GM18519 (cell line): ENCODE data around the gene GLT8D2.
"Not testable (repeated sequence)": the region's sequence is repeated elsewhere in the genome, so short reads cannot be mapped to it uniquely, and the experiment has no call there.

ENCODE experiments used
- ATAC-seq: cut with Tn5 transposase; IDR thresholded peaks from one replicate; pipeline ENCODE4 v1.9.1; 2021; ENCODE audit warnings: mild to moderate bottlenecking, moderate library complexity; ENCODE audit not compliant: unreplicated experiment, low FRiP score

Gene GLT8D2

DNA sequence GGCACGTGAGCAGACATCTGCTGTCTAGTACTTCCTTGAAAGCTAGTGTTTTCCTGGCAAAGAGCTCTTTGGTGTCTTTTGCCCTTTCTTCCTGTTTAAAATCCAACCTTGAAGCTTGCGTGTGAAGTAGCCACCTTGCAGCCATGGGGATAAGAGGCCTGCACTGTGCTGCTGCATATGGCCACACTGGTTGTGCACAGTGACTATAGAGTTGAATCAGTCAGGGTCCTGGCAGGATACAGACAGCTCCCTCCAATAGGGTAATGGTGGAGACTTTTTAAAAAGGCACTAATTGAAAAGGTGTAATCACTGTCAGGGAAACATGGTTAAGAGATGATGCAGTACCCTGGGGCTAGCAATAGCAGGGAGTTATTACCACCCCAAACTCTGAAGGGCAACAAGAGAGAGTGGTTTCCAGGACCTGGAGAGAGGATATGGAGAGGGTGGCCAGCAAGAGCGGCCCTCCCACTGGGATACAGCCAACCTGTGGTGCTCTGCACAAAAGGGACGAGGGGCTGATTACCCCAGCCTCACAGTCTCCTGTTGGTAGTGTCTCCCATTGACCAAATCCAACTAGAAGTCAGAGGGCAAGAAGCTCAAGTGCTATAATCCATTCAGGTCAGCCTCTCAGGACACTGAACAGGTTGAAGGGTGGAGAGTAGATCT, 4.8 kb upstream of the GLT8D2 start:
- no peak for ATAC-seq

DNA sequence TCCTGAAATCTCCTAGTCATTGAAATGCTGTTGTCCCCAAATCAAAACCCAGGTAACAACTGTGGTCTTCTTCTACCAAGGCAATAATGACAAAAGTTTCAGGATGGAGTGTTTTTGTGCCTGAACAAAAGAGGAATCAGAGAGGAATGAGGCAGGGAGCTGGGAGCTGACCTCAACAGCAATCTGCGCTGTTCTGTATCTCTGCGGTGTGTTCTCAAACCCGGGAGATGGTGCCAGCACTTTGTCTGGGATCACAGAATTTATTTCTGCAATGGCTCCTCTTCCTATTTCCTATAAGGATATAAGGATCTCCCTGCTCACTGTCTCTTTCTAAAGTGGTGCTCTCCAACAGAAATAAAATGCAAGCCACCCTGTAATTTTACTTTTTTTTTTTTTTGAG, 449 bp upstream of the GLT8D2 start:
- no peak for ATAC-seq

DNA sequence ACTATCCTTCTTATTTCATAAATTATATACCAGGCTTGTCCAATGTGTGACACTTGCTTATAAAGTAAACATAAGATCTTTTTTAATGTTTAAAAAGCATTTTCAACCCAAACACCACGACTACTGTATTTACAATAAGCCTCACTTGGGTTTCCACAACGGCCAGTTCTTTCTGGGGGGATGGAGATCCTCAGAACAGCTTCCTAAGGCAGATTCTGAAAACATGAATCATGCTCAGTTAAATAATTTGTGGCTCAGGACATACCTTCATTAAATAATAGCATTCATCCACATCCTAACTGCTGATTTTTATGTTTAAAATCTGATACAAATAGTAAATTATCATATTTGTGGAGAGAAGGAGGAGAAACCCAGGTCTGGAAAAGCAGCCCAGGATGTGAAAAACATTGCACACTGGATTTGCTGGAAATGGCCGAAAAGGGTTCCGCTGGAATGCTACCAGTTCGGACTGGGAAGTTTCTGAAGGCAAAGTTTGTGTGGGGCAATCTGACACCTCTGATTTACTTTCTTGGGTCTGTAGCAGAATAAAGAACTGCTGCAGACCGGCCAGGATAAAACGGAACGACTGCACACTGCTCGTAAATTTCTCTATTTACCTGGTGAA, 597 bp downstream of the GLT8D2 start:
- ATAC-seq, result no peak

DNA sequence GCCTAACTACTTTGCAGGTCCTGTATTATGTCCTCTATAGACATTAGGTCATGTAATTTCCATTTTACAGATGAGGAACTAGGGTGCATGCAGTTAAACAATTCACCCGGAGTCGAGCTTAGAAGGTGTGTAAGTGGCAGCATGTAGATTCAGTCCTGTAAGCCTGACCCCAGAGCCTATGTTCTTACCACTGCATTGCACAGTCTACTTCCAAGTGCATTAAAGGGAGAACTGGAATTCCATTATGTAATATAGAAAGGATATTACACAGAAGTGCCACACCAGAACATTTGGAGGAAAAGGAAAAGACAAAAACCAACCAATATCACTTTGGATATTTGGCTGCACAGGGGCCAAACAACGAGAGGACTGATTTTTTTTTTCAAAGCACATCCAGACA, 1.2 kb downstream of the GLT8D2 start:
- no peak for ATAC-seq

DNA sequence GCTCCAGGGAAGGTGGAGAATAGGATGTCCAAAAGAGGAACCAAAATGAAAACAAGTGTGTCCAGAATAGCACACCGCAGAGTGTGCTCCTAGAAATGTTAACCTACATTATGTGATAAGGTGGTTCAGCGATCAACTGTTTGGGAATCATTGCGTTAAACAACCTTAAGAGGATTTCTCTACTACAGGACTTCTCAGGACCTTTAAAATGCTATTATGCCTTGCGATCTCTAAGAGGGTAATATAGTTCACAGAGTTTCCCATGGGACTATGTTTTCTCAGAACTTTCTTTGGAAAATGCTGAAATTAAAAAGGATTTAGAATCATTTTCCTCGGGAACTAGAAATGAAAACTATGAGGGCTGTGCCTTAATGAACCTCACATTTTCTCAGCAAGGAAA, 1.8 kb downstream of the GLT8D2 start:
- ATAC-seq, result no peak

DNA sequence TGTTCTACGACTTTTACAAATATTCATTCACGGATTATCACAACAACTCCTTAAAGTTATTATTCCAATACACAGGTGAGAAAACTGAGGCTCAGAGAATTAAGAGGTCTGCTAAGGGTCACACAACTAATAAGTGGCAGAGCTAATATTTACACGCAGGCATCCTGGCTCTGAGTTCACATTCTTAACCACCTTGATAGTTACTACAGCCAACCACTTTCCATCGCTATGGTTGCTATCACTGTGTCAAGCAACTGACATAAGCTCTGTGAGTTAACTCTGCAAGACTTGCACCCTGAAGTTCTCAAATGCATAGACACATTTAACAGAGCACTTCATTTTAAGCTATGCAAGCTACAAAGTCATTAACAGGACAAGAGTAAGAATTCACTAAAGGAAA, 3.7 kb downstream of the GLT8D2 start:
- ATAC-seq, result no peak

DNA sequence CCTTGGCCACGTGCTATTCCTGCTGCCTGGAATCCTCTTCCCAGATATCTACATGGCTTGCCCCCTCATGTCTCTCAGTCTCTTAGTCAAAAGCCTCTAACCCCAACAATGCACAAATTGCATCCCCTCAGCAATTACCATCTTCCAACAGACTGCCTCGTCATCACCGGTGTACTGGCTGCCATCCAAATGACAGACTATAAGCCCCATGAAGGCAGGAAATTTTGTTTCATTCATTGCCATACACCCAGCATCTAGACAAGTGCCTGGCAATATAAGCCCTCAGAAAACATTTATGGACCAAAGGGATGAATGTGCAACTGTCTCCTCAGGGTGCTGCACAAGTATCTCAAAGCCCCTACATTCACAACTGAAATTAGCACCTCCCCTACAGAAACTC, 5.8 kb downstream of the GLT8D2 start:
- no peak for ATAC-seq

DNA sequence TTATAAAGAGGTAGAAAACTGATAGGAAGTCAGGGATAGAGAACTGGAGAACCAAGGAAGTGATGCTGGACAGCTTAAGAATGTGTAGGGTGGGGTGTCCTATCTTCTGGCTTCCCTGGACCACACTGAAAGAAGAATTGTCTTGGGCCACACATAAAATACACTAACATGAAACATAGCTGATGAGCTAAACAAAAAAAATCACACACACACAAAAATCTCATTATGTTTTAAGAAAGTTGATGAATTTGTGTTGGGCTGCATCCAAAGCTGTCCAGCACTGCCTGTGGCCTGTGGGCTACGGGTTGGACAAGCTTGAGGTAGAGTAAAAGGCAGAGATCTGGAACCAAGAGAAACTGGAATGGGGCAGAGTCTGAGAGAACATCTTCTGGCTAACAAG, 7.4 kb downstream of the GLT8D2 start:
- ATAC-seq, result no peak

DNA sequence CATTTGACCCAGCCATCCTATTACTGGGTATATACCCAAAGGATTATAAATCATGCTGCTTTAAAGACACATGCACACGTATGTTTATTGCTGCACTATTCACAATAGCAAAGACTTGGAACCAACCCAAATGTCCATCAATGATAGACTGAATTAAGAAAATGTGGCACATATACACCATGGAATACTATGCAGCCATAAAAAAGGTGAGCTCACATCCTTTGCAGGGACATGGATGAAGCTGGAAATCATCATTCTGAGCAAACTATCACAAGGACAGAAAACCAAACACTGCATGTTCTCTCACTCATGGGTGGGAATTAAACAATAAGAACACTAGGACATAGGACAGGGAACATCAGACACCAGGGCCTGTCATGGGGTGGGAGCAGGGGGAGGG, 10.2 kb downstream of the GLT8D2 start:
- ATAC-seq, result not testable (repeated sequence)

DNA sequence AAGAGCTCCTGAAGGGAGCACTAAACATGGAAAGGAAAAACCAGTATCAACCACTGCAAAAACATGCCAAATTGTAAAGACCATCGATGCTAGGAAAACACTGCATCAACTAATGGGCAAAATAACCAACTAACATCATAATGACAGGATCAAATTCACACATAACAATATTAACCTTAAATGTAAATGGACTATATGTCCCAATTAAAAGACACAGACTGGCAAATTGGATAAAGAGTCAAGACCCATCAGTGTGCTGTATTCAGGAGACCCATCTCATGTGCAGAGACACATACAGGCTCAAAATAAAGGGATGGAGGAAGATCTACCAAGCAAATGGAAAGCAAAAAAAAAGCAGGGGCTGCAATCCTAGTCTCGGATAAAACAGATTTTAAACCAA, 13.8 kb downstream of the GLT8D2 start:
- not testable (repeated sequence) for ATAC-seq

DNA sequence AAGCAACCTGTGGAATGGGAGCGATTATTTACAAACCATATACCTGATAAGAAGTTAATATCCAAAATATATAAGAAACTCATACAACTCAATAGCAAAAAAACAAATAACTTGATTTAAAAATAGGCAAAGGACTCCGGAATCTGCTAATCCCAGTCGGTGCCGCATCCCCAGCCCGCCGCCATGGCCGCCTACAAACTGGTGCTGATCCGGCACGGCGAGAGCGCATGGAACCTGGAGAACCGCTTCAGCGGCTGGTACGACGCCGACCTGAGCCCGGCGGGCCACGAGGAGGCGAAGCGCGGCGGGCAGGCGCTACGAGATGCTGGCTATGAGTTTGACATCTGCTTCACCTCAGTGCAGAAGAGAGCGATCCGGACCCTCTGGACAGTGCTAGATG, 19.4 kb downstream of the GLT8D2 start:
- ATAC-seq, result not testable (repeated sequence)

DNA sequence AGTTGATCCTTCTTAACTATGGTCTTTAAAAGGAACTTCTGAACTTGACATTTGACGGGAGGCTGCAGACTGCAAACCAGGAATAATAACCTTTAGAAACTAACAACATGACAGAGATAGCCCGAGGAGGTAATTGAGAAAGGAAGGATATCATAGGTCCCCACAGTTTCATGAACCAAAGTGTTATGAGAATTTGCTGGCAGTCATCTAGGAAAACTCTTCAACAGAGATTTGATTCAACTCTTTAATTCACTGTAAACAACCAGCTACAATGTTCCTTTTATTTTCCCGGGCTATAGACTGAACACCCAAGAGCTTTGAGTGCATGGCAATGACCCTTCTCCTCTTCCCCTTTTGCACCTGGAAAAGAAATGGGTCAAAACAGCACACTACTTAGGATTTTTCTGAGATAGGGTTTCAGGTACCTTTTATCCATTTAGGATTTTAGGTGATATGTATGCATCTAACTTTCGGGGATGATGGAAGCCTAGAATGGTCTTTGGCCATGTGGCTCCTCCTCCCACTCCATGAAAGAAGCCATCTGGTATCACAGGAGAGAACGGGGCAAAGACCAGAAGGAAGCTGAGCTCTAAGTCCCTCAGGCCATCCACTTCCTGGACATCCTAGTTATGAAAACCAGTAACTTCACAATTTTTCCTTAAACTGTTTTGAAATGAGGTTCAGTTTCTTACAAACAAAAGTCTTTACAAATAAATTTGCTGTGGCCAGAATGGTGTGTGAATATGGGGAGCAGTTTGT, 23.0 kb downstream of the GLT8D2 start:
- no peak for ATAC-seq

DNA sequence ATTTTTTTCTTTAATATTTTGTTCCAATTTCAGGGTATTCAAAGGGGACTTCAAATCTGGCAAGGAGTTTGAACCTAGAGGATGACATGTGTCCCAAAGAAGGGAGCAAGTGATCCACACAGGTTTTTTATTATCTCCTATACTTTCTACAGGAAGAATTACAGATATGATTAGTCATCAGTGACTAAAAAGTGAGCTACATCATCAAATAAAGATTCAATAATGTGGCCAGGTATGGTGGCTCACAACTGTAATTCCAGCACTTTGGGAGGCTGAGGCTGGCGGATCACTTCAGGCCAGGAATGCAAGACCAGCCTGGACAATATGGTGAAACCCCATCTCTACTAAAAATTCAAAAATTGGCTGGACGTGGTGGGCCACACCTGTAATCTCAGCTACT, 24.2 kb downstream of the GLT8D2 start:
- no peak for ATAC-seq

DNA sequence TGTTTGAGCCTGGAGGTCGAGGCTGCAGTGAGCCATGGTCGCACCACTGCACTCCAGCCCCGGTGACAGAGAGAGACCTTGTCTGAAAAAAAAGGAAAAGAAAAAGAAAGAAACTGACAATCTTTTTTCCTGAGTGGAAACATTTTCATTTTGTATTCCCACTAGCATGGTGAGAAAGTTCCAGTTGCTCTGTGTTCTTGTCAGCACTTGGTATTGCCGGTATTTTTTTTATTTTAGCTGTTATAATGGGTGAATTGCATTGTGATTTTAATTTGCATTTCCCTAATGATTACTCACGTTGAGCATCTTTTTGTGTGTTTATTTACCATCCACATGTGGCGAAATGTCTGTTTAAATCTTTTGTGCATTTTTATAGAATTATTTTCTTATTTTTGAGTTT, 25.6 kb downstream of the GLT8D2 start:
- ATAC-seq, result no peak

DNA sequence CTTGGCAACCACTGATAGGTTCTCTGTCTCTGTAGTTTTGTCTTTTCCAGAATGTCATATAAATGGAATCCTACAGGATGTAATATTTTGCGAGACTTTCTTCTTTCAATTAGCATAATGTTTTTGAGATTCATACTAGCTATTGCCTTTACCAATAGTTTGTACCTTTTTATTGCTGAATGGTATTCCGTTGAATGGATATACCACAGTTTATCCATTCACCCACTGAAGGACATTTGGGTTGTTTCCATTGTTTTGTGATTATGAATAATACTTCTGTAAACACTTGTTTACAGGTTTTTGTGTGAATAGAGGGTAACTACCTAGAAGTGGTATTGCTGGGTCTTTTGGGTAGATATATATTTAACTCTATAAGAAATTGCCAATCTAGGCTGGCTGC, 26.3 kb downstream of the GLT8D2 start:
- no peak for ATAC-seq

DNA sequence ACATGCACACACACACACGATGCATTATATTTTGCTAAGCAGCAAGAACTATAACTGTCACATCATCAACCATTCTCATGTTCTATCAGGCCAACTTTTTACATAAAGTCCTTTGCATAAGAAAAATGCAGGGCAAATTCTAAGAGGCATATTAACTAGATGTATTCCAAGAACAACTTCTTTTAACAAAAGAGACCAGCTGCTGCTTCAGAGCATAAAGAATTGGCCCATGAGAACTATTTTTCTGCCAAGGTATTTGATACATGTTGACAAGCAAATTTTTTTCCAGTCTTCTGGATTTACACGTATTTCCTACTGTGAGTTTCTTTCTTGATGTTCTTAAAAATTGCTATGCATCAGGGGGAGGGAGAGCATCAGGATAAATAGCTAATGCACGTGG, 27.2 kb downstream of the GLT8D2 start:
- no peak for ATAC-seq

DNA sequence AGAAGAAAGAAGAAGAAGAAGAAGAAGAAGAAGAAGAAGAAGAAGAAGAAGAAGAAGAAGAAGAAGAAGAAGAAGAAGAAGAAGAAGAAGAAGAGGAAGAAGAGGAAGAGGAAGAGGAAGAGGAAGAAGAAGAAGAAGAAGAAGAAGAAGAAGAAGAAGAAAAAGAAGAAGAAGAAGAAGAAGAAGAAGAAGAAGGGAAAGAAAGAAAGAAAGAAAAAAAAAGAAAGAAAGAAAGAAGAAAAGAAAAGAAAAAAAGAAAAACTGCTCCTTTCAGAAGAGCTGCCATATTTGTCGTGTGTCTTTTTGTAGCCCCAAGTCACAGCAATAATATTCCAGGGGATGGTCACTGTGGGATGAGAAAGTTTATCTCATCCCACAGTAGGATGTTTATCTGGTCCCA, 28.1 kb downstream of the GLT8D2 start:
- not testable (repeated sequence) for ATAC-seq

DNA sequence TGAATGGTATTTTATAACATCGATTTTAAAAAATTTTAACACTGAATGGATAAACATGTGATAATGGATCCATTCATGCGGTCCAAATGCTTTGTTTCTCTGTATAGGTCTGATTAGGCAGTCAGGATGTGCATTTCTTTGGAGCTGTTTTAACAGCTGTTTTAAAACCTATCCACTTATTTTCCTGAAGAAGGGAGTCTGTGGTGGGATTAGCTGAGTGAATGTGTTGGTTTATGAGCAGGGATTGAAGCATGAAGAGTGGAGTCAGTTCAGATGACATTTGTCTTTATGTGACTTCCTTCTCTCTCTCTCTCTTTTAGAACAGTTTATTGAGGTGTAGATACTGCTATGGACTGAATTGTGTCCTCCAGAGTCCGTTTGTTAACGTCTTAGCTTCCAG, 37.7 kb downstream of the GLT8D2 start:
- no peak for ATAC-seq

DNA sequence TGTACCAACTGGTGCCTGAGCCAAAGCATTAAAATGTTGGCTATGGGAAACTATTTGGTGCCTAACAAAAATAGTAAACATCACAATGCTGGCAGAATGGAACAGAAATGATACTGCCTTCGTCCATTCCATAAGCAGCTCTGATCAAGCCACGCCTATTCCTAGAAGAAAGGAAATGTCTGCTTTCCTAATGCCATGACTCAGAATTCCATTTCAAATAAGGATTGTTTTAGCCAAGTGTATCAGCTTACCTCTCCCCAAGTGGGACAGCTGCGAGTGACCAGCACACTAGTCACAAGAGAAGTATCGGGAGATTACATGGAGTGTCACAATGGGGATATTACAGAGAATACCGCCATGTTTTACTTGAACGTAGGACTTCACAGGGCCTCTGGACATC, 38.7 kb downstream of the GLT8D2 start:
- no peak for ATAC-seq

DNA sequence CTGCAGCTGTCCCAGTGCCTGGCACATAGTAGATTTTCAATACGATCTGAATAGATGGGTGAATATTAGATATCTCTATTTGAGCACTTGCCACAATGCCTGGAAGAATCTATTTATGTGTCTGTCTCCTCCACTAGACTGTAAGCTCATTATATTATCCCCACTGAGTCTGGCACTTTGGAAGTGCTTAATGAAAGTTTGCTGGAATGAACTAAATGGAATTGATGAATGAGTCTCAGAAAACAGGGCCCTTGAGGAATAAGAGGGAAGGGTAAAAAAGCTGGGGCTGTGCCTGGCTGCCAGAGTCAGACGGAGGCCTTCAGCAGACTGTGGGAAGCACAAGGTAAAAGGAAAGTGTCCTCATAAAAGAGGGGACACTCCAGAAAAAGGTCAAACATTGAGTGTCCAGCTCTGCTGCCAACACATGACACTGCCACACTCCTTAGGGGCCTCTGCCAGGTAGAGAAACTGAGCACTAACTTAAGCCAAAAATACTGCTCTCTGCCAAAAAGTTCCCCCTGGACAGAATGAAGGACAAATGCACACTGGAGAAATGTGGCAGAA, 39.3 kb downstream of the GLT8D2 start:
- no peak for ATAC-seq

DNA sequence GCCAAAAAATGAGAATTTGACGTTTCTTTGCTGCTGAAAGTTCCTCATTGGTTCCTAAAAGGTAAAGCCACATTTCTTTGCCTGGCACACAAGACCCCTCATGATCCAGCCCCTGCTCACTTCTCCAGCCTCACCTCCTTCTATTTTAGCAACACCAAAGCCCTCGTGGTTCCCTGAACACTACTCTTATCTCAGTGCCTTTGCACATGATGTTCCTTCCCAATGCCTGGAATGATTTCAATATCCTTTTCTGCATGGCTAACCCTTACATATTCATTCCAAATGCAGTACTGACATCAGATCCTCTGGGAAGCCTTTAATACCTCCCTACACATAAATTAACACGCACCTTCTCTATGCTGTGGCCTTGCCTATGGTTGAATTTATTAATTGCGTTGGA, 39.9 kb downstream of the GLT8D2 start:
- ATAC-seq, result no peak

DNA sequence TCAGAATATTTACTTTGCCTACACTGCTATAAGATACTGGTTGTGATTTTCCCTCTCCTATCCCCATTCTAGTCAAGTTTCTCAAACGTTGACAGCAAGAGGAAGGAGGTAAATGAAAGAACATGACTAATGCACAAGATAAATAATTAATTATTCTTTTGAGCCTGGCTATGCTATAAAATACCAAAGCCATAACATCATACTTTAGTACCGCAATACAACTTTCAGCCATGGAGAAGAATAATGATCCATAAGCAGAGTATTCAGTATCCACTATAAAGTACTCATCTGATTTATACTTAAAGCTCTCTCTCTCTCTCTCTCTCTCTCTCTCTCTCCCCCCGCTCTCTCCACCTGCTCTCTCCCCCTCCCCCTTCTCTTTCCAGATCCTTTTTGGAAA, 43.1 kb downstream of the GLT8D2 start:
- ATAC-seq, result no peak
